ENCODE measurements around the gene GPSM1. TPM values are rescaled to one million over a fixed set of nuclear protein-coding genes. Genes with fewer than 3 reads are reported as not detected.
A peak's percentile ranks its signal among the peaks of the same experiment; 100 is the strongest.

Gene GPSM1
- 26.4 TPM for total RNA-seq (2021; ENCODE audit: unreplicated experiment)
- polyA plus RNA-seq (2012) = 18.3 and 19.7 TPM in 2 replicates
- percentile 49 among the genes with signal in this experiment for Bru-seq, nascent RNA
- BruChase-seq, experiment 1, labeled RNA remaining after a 6-hour chase = percentile 62 among the genes with signal in this experiment
- percentile 55 among the genes with signal in this experiment for BruChase-seq, experiment 2, labeled RNA remaining after a 2-hour chase
- long read RNA-seq, transcript GPSM1-205 (14 exons, 3,633 nt) = major isoform, 8 of 34 reads
- long read RNA-seq, partial matches to known transcripts = 6 of 34 reads
- long read RNA-seq, other reads (novel, unspliced or antisense) = 17 of 34 reads

- BruUV-seq (replicated peaks) = no TSS peak
- peak; percentile 57 for ATAC-seq
- Histone ChIP-seq H3K4me2 (ENCODE audit: low read length) (peak within 1 kb of the TSS; percentile 98), H3K36me3 (ENCODE audit: control insufficient read depth in 1 of 2, insufficient read depth in 2 of 2, low read length in 2 of 2) (no peaks in the 10 kb centered on the region), H2AFZ (ENCODE audit: low read depth, low read length, poor library complexity, severe bottlenecking) (no peak within 1 kb of the TSS), H4K20me1 (ENCODE audit: insufficient read depth) (no peaks in the 10 kb centered on the region), H3K27me3 (ENCODE audit: insufficient read depth, low read length) (no peaks in the 10 kb centered on the region), H3K27ac (ENCODE audit: low read depth, low read length) (peak within 1 kb of the TSS; percentile 65), H3K4me1 (ENCODE audit: control insufficient read depth in 1 of 2, insufficient read depth in 2 of 2, low read length in 2 of 2) (peaks cover 8 to 42% of the 10 kb centered on the region in 2 experiments; a peak in 3 of 4 replicates), H3K4me3 (replicated peaks in 1 of 2; ENCODE audit: low read depth in 1 of 2, low read length in 2 of 2) (peak within 1 kb of the TSS; percentile 71 to 76), H3K79me2 (ENCODE audit: insufficient read depth, low read length) (peaks cover 20% of the 10 kb centered on the region; the same call in 1 of the 2 replicates), H3K9me3 (ENCODE audit: control insufficient read depth in 1 of 2, insufficient read depth in 1 of 2, low read depth in 1 of 2, low read length in 2 of 2) (no peaks in the 10 kb centered on the region), H3K9ac (ENCODE audit: low read length) (peak within 1 kb of the TSS; percentile 75), H3K9me2 (ENCODE audit: insufficient read depth) (no peaks in the 10 kb centered on the region)
- RAD21 ChIA-PET (ENCODE audit: low non-redundant PET in 1 of 2, low total read pairs in 2 of 2, uncharacterized antibody in 2 of 2, unreplicated experiment in 2 of 2) = no interaction called here
- intact Hi-C loops (cut with micrococcal nuclease) = no loop called here
- CTCF ChIA-PET = no interaction called here
- DNase-seq (ENCODE audit: low read depth, low spot score) = no peak
- POLR2A ChIA-PET = interaction anchor here (0.6 to 0.7 kb wide), 2 partner anchors 35 to 1652 kb away, joined by 3 read pairs; no protein-coding TSS in a partner anchor
- peak; percentile 6 for TF ChIP-seq TCF7L2 (IDR thresholded peaks at IDR 0.05; ENCODE audit: borderline replicate concordance, extremely low read depth, insufficient read depth, insufficient read length)
- no peak for TF ChIP-seq JUND (IDR thresholded peaks at IDR 0.05)
- TF ChIP-seq FOSL1 (IDR thresholded peaks at IDR 0.05; ENCODE audit: low read depth) = no peak
- TF ChIP-seq SRF (IDR thresholded peaks at IDR 0.05; ENCODE audit: low read depth) = no peak
- TF ChIP-seq EGR1 (IDR thresholded peaks at IDR 0.05; ENCODE audit: low read depth) = no peak
- TF ChIP-seq, protein P1, sequence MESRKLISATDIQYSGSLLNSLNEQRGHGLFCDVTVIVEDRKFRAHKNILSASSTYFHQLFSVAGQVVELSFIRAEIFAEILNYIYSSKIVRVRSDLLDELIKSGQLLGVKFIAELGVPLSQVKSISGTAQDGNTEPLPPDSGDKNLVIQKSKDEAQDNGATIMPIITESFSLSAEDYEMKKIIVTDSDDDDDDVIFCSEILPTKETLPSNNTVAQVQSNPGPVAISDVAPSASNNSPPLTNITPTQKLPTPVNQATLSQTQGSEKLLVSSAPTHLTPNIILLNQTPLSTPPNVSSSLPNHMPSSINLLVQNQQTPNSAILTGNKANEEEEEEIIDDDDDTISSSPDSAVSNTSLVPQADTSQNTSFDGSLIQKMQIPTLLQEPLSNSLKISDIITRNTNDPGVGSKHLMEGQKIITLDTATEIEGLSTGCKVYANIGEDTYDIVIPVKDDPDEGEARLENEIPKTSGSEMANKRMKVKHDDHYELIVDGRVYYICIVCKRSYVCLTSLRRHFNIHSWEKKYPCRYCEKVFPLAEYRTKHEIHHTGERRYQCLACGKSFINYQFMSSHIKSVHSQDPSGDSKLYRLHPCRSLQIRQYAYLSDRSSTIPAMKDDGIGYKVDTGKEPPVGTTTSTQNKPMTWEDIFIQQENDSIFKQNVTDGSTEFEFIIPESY (IDR thresholded peaks at IDR 0.05; ENCODE audit: extremely low read depth, insufficient replicate concordance, low read length) = no peak
- peak; percentile 51 for TF ChIP-seq ZFX (IDR thresholded peaks at IDR 0.05)
- no peak for TF ChIP-seq SIN3A (IDR thresholded peaks at IDR 0.05; ENCODE audit: low read depth)
- no peak for TF ChIP-seq EZH2 (IDR thresholded peaks at IDR 0.05)
- no peak for TF ChIP-seq RAD21 (IDR thresholded peaks at IDR 0.05; ENCODE audit: low read depth)
- no peak for TF ChIP-seq ELF1 (IDR thresholded peaks at IDR 0.05; ENCODE audit: borderline replicate concordance, low read depth)
- TF ChIP-seq POLR2A (IDR thresholded peaks at IDR 0.05; ENCODE audit: borderline replicate concordance, extremely low read depth, insufficient read depth, insufficient read length) = no peak
- TF ChIP-seq, protein P2, sequence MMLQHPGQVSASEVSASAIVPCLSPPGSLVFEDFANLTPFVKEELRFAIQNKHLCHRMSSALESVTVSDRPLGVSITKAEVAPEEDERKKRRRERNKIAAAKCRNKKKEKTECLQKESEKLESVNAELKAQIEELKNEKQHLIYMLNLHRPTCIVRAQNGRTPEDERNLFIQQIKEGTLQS (IDR thresholded peaks at IDR 0.05) = no peak
- peak; percentile 67 for TF ChIP-seq POLR2AphosphoS5 (IDR thresholded peaks at IDR 0.05; ENCODE audit: low read depth, low read length)
- TF ChIP-seq ZNF274 (IDR thresholded peaks at IDR 0.05; ENCODE audit: low read depth, low read length) = no peak
- TF ChIP-seq, protein P3, sequence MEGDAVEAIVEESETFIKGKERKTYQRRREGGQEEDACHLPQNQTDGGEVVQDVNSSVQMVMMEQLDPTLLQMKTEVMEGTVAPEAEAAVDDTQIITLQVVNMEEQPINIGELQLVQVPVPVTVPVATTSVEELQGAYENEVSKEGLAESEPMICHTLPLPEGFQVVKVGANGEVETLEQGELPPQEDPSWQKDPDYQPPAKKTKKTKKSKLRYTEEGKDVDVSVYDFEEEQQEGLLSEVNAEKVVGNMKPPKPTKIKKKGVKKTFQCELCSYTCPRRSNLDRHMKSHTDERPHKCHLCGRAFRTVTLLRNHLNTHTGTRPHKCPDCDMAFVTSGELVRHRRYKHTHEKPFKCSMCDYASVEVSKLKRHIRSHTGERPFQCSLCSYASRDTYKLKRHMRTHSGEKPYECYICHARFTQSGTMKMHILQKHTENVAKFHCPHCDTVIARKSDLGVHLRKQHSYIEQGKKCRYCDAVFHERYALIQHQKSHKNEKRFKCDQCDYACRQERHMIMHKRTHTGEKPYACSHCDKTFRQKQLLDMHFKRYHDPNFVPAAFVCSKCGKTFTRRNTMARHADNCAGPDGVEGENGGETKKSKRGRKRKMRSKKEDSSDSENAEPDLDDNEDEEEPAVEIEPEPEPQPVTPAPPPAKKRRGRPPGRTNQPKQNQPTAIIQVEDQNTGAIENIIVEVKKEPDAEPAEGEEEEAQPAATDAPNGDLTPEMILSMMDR (IDR thresholded peaks at IDR 0.05 in 2 of 3, conservative IDR thresholded peaks at IDR 0.05 in 1 of 3; ENCODE audit: borderline replicate concordance in 1 of 3, insufficient read depth in 1 of 3, low read depth in 2 of 3, low read length in 2 of 3) = no peak
- no peak for TF ChIP-seq EZH2phosphoT487 (IDR thresholded peaks at IDR 0.05; ENCODE audit: borderline replicate concordance)
Measured at GRCh38 chr9:136327304-136327974, at the start of gene GPSM1. Gene GPSM1 (plus strand): TSS chr9:136327539. CDS start chr9:136327696, 157 bp downstream.

All from HCT116 (cell line).